PC-9 (cell line): ENCODE data around the gene GMEB2.

Experiments used
- EZH2 ChIP-seq: fragments of 200-600 bp; sonication (generic); IDR thresholded peaks from 2 replicates; pipeline ENCODE4 v1.8.0; 2017; ENCODE audit warnings: antibody characterized with exemption, low read depth
- TF ChIP-seq, protein P1 (sequence below): fragments of 200-600 bp; sonication (generic); conservative IDR thresholded peaks from 2 replicates; pipeline ENCODE4 v1.6.1; 2017; ENCODE audit warnings: mixed run types, antibody characterized with exemption, mild to moderate bottlenecking, moderate library complexity

DNA sequence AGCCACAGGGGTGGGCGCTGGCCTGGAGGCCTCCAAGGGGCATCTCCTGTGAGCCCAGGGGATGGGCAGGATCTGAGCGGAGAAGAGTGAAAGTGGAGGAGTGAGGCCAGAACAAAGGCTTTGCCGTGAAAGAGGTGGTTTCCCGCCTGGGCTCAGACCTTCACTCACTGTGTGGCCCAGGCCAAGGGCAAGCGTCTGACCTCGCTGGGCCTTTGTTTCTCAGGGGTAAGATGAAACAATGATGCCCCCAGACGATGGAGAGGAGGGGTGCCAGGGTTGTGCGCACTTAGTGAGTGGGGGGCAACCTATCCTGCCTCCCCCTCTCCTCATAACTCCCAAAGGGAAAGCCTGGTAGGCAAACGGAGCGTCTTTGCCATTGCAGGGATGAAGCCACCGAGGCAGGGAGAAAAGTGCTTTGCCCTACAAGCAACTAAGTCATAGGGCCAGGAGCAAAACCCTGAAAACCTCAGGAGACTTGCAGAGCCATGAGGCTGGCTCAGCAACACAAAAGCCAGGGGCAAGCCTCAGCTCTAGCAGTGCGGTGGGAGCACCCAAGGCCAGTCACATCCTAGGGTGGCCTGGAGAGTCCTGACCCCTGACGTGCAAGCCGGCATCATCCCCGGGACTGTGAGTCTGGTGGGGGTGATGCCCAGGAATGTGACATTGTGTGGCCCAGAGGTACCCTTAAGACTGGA lies 27.2 kb upstream of the GMEB2 start:
- TF ChIP-seq, protein P1, sequence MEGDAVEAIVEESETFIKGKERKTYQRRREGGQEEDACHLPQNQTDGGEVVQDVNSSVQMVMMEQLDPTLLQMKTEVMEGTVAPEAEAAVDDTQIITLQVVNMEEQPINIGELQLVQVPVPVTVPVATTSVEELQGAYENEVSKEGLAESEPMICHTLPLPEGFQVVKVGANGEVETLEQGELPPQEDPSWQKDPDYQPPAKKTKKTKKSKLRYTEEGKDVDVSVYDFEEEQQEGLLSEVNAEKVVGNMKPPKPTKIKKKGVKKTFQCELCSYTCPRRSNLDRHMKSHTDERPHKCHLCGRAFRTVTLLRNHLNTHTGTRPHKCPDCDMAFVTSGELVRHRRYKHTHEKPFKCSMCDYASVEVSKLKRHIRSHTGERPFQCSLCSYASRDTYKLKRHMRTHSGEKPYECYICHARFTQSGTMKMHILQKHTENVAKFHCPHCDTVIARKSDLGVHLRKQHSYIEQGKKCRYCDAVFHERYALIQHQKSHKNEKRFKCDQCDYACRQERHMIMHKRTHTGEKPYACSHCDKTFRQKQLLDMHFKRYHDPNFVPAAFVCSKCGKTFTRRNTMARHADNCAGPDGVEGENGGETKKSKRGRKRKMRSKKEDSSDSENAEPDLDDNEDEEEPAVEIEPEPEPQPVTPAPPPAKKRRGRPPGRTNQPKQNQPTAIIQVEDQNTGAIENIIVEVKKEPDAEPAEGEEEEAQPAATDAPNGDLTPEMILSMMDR = no peak
- no peak for TF ChIP-seq EZH2
